ENCODE measurements around the gene ILK. TPM values are rescaled to one million over a fixed set of nuclear protein-coding genes. Genes with fewer than 3 reads are reported as not detected.

The ILK gene
- total RNA-seq, 4 donors from 2014 or later, result 59.8 to 83.8 (median 71.5) TPM

GRCh38 chr11:6610591-6610990, 7.0 kb downstream of the ILK start:
- Histone ChIP-seq H3K36me3 (peaks cover 34% of the 10 kb centered on the region), H3K9me3 (no peaks in the 10 kb centered on the region), H3K27me3 (no peaks in the 10 kb centered on the region), H3K4me3 (peak overlapping the region; percentile 72), H3K4me1 (peaks cover 53% of the 10 kb centered on the region), H3K27ac (no peak overlapping the region)
- TF ChIP-seq POLR2AphosphoS5 (IDR thresholded peaks at IDR 0.05), result no peak
- no peak for TF ChIP-seq EP300 (IDR thresholded peaks at IDR 0.05)
- no peak for DNase-seq (ENCODE audit: low spot score in 2 of 2)
- WGBS, result 89% methylated on average over 5 of the region's 6 CpGs

- Histone ChIP-seq H3K9me3 (no peaks in the 10 kb centered on the region), H3K27me3 (no peaks in the 10 kb centered on the region), H3K4me1 (peaks cover 46% of the 10 kb centered on the region), H3K36me3 (peaks cover 41% of the 10 kb centered on the region), H3K27ac (peak overlapping the region; percentile 97), H3K4me3 (peak overlapping the region; percentile 72)
- WGBS, result 14% methylated on average over 31 of the region's 39 CpGs
- DNase-seq (ENCODE audit: low spot score in 2 of 2), result peak in 1 of 2 donors; percentile 82
- TF ChIP-seq EP300 (IDR thresholded peaks at IDR 0.05) (no peak), CTCF (IDR thresholded peaks at IDR 0.05) (no peak), POLR2AphosphoS5 (IDR thresholded peaks at IDR 0.05) (no peak), POLR2A (IDR thresholded peaks at IDR 0.05) (no peak)
These were observed 7.8 kb downstream of the ILK start for GRCh38 chr11:6611092-6611962.

- peak overlapping the region; percentile 97 for H3K27ac ChIP-seq
- H3K4me1 ChIP-seq, result peaks cover 41% of the 10 kb centered on the region
- H3K4me3 ChIP-seq, result peak overlapping the region; percentile 72
- H3K9me3 ChIP-seq, result no peaks in the 10 kb centered on the region
- no peaks in the 10 kb centered on the region for H3K27me3 ChIP-seq
- peaks cover 44% of the 10 kb centered on the region for H3K36me3 ChIP-seq
- no peak for DNase-seq (ENCODE audit: low spot score in 2 of 2)
- TF ChIP-seq EP300 (IDR thresholded peaks at IDR 0.05) (no peak), POLR2A (IDR thresholded peaks at IDR 0.05) (no peak), CTCF (IDR thresholded peaks at IDR 0.05) (no peak), POLR2AphosphoS5 (IDR thresholded peaks at IDR 0.05) (no peak)
- WGBS, result 0% methylated on average over 1 of the region's 36 CpGs
These were observed 8.3 kb downstream of the ILK start for GRCh38 chr11:6611963-6612212.

GRCh38 chr11:6612213-6613041, 8.9 kb downstream of the ILK start, which contains the start of gene TAF10:
TSS of gene TAF10 (minus strand) at chr11:6612216. CDS start at chr11:6612189, 27 bp downstream.
- peak; percentile 98 for DNase-seq (ENCODE audit: low spot score in 2 of 2)
- Histone ChIP-seq H3K4me1 (peaks cover 41% of the 10 kb centered on the region), H3K36me3 (peaks cover 45% of the 10 kb centered on the region), H3K4me3 (peak within 1 kb of the TSS; percentile 72), H3K27ac (peak within 1 kb of the TSS; percentile 97), H3K27me3 (no peaks in the 10 kb centered on the region), H3K9me3 (no peaks in the 10 kb centered on the region)
- TF ChIP-seq CTCF (IDR thresholded peaks at IDR 0.05) (peak in 1 of 2 donors; percentile 16), EP300 (IDR thresholded peaks at IDR 0.05) (peak; percentile 9), POLR2AphosphoS5 (IDR thresholded peaks at IDR 0.05) (peak; percentile 54 to 94 (median 86)), POLR2A (IDR thresholded peaks at IDR 0.05) (peak; percentile 14 to 86)
- WGBS, result 2% methylated on average over 27 of the region's 51 CpGs

GRCh38 chr11:6613496-6613895, 9.9 kb downstream of the ILK start:
- no peaks in the 10 kb centered on the region for H3K9me3 ChIP-seq
- 86% methylated on average over 3 of the region's 3 CpGs for WGBS
- H3K27ac ChIP-seq, result peak overlapping the region; percentile 97
- TF ChIP-seq POLR2AphosphoS5 (IDR thresholded peaks at IDR 0.05) (no peak), EP300 (IDR thresholded peaks at IDR 0.05) (no peak), CTCF (IDR thresholded peaks at IDR 0.05) (no peak), POLR2A (IDR thresholded peaks at IDR 0.05) (no peak)
- no peak overlapping the region for H3K4me3 ChIP-seq
- peaks cover 41% of the 10 kb centered on the region for H3K4me1 ChIP-seq
- H3K27me3 ChIP-seq, result no peaks in the 10 kb centered on the region
- DNase-seq (ENCODE audit: low spot score in 2 of 2), result no peak
- peaks cover 37% of the 10 kb centered on the region for H3K36me3 ChIP-seq

Data from suprapubic skin (tissue), 4 donors.